Fibroblast of lung (primary cell): ENCODE measurements around the gene NOM1. TPM values are rescaled to one million over a fixed set of nuclear protein-coding genes. Genes with fewer than 3 reads are reported as not detected.

Source experiments
- DNase-seq, 2 donors: peaks; one replicate each; pipeline versions ENCODE4 v3.0.0 to v3.0.0-alpha.2; 2010; ENCODE audit warnings: low read depth in 2 of 2
- H2AFZ ChIP-seq: 2 replicates; pipeline ENCODE4 v1.5.1; 2012; ENCODE audit warnings: low read length, control low read depth, inconsistent platforms
- H3K27ac ChIP-seq: 2 replicates; pipeline ENCODE4 v1.5.1; 2011; ENCODE audit warnings: low read length, control low read depth; ENCODE audit not compliant: insufficient read depth
- H3K27me3 ChIP-seq: 2 replicates; pipeline ENCODE4 v1.5.1; 2011; ENCODE audit warnings: mild to moderate bottlenecking, low read length; ENCODE audit not compliant: control insufficient read depth, insufficient read depth
- H3K36me3 ChIP-seq: 2 replicates; pipeline ENCODE4 v1.5.1; 2011; ENCODE audit warnings: low read length; ENCODE audit not compliant: control insufficient read depth, insufficient read depth
- H3K4me1 ChIP-seq: 2 replicates; pipeline ENCODE4 v1.5.1; 2011; ENCODE audit warnings: low read length; ENCODE audit not compliant: control insufficient read depth, insufficient read depth; ENCODE audit errors: extremely low read depth
- H3K4me2 ChIP-seq: 2 replicates; pipeline ENCODE4 v1.5.1; 2011; ENCODE audit warnings: low read length, control low read depth; ENCODE audit not compliant: insufficient read depth; ENCODE audit errors: extremely low read depth
- H3K4me3 ChIP-seq, 4 experiments: fragments of 200-600 bp in 1 of 4; sonication (generic) in 1 of 4; replicated peaks in 1 of 4; 2 replicates each; pipeline ENCODE4 v1.5.1; 2011 to 2016; ENCODE audit warnings: low read length in 4 of 4, low read depth in 3 of 4, mild to moderate bottlenecking in 3 of 4, control low read depth in 2 of 4, inconsistent platforms in 1 of 4, mixed read lengths in 1 of 4; ENCODE audit not compliant: insufficient read depth in 1 of 4; ENCODE audit errors: control extremely low read depth in 1 of 4
- H3K79me2 ChIP-seq: 2 replicates; pipeline ENCODE4 v1.5.1; 2012; ENCODE audit warnings: mild to moderate bottlenecking, low read length, inconsistent platforms; ENCODE audit not compliant: control insufficient read depth, insufficient read depth
- H3K9ac ChIP-seq: 2 replicates; pipeline ENCODE4 v1.5.1; 2011; ENCODE audit warnings: mild to moderate bottlenecking, low read length, control low read depth; ENCODE audit not compliant: insufficient read depth
- H3K9me3 ChIP-seq: 2 replicates; pipeline ENCODE4 v1.5.1; 2012; ENCODE audit warnings: low read depth, low read length; ENCODE audit not compliant: control insufficient read depth, insufficient read depth
- H4K20me1 ChIP-seq: 2 replicates; pipeline ENCODE4 v1.5.1; 2011; ENCODE audit warnings: low read length; ENCODE audit not compliant: control insufficient read depth, insufficient read depth; ENCODE audit errors: extremely low read depth
- CTCF ChIP-seq, 2 donors: IDR thresholded peaks in 1 of 2; conservative IDR thresholded peaks in 1 of 2; 1 replicate in 1 of 2; 2 replicates in 1 of 2; pipeline ENCODE4 v1.5.1; 2011 to 2012; ENCODE audit warnings: low read length in 2 of 2, control low read depth in 1 of 2, inconsistent platforms in 1 of 2, low read depth in 1 of 2, mild to moderate bottlenecking in 1 of 2
- EZH2 ChIP-seq: IDR thresholded peaks from 2 replicates; pipeline ENCODE4 v1.5.1; 2012; ENCODE audit warnings: low read length, control low read depth, mild to moderate bottlenecking; ENCODE audit errors: missing control alignments
- polyA plus RNA-seq, 2 donors: library from polyadenylated mRNA; depleted of rRNA in 1 of 2; stranded (reverse) in 1 of 2; unstranded in 1 of 2; fragments of >200 nt; gene quantifications; 2 replicates each; pipeline ENCODE4 v1.2.1, GENCODE V29; 2011 to 2012; ENCODE audit warnings: missing spikeins in 1 of 2
- total RNA-seq: library from RNA; depleted of rRNA; stranded (reverse); fragments of >200 nt; gene quantifications from 2 replicates; pipeline ENCODE4 v1.2.1, GENCODE V29; 2014

The NOM1 gene
- total and polyA plus RNA-seq, 2 donors (not counting 1 experiment from before 2014, with no cell fraction given): 5.6 to 13.9 TPM

GRCh38 chr7:156988343-156989185 lies 39.1 kb downstream of the NOM1 start:
- no peak overlapping the region for H2AFZ ChIP-seq
- H3K9ac ChIP-seq: no peak overlapping the region
- peaks cover 12% of the 10 kb centered on the region for H3K27me3 ChIP-seq
- H4K20me1 ChIP-seq: no peaks in the 10 kb centered on the region
- no peak for DNase-seq
- H3K4me3 ChIP-seq: no peak overlapping the region
- TF ChIP-seq CTCF (conservative IDR thresholded peaks at IDR 0.05 in 1 of 2, IDR thresholded peaks at IDR 0.05 in 1 of 2; ENCODE audit: low read depth in 1 of 2, low read length in 2 of 2) (no peak), EZH2 (no peak)
- H3K9me3 ChIP-seq: no peaks in the 10 kb centered on the region
- no peaks in the 10 kb centered on the region for H3K79me2 ChIP-seq
- no peaks in the 10 kb centered on the region for H3K36me3 ChIP-seq
- no peak overlapping the region for H3K4me2 ChIP-seq
- H3K4me1 ChIP-seq: no peaks in the 10 kb centered on the region
- H3K27ac ChIP-seq: no peak overlapping the region

- Histone ChIP-seq H3K36me3 (no peaks in the 10 kb centered on the region), H3K27me3 (peaks cover 12% of the 10 kb centered on the region), H3K4me2 (no peak overlapping the region), H4K20me1 (no peaks in the 10 kb centered on the region), H3K9ac (no peak overlapping the region), H3K9me3 (no peaks in the 10 kb centered on the region), H3K79me2 (no peaks in the 10 kb centered on the region), H3K4me3 (no peak overlapping the region), H2AFZ (no peak overlapping the region), H3K27ac (no peak overlapping the region), H3K4me1 (no peaks in the 10 kb centered on the region)
- no peak for DNase-seq
- TF ChIP-seq CTCF (conservative IDR thresholded peaks at IDR 0.05 in 1 of 2, IDR thresholded peaks at IDR 0.05 in 1 of 2; ENCODE audit: low read depth in 1 of 2, low read length in 2 of 2): no peak
- no peak for TF ChIP-seq EZH2
These were observed 40.4 kb downstream of the NOM1 start for GRCh38 chr7:156989766-156990535.
